HG02938 (cell line): ENCODE results near the gene TDRD9.

Experiments
- ATAC-seq: cut with Tn5 transposase; IDR thresholded peaks from one replicate; pipeline ENCODE4 v1.9.1; 2021; ENCODE audit warnings: mild to moderate bottlenecking, moderate library complexity; ENCODE audit not compliant: unreplicated experiment

TDRD9 gene

DNA sequence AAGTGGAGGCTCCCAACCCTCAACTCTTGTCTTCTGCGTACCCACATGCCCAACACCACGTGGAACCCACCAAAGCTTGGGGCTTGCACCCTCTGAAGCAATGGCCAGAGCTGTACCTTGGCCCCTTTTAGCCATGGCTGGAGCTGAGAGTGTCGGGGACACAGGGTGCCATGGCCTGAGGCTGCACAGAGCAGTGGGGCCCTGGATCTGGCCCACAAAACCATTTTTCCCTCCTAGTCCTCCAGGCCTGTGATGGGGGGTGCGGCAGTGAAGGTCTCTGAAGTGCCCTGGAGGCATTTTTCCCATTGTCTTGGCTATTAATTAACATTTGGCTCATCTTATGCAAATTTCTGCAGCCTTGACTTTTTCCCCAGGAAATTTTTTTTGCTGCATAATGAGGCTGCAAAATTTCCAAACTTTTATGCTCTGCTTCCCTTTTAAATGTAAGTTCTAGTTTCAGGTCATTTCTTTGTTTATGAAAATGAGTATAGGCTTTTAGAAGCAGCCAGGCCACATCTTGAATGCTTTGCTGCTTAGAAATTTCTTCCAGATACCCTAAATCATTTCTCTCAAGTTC, 138.6 kb downstream of the TDRD9 start:
- ATAC-seq, result no peak

DNA sequence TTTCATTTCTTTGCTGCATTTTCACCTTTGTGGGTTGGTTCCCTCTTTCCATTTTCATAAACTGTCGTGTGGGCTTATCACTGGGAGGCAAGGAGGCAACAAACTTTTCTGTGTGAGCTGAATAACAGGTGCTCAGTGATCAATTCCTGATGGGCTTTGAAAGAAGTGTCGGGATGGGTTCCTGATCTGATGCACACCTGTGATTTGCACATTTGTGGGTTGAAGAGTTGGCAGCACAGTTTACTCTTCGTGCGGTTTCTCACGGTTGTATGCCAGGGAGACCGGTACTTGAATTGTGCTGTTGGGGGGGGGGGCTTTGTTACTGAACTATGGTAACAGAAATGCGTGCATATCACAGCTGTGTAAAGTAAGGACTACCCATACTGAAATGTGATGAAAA, 141.3 kb downstream of the TDRD9 start:
- no peak for ATAC-seq

DNA sequence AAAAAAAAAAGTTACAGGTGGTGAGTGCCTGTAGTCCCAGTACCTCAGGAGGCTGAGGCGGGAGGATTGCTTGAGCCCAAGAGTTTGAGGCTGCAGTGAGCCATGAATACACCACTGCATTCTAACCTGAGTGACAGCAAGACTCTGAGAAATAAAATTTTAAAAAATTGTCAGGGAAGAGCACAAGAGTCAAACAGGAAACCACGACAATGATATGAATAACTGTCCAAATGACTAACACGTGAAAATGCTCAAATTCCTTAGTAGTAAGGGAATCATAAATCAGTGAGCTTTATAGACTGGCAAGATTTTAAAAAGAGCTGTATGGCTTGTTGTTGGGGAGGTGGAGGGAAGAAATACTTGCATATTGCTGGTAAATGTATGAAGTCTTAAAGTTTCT, 144.3 kb downstream of the TDRD9 start:
- ATAC-seq, result no peak

DNA sequence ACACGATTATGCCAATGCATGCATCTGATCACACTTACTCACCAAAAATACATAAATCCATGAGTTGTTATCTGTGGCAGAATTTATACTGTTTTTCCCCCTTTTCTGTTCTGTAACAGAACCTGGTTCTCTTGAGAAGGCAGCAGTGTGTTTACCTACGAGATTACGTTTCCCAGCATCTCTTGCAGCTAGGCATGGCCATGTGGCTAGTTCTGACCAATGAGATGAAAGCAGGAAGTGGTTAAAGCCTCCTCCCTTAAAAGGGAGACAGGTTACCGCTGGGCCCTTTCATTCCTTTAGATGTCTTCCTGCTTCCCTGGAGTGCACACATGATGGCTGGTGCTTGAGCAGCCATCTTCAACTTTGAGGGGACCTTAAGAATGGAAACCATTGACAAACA, 145.5 kb downstream of the TDRD9 start:
- ATAC-seq, result no peak

DNA sequence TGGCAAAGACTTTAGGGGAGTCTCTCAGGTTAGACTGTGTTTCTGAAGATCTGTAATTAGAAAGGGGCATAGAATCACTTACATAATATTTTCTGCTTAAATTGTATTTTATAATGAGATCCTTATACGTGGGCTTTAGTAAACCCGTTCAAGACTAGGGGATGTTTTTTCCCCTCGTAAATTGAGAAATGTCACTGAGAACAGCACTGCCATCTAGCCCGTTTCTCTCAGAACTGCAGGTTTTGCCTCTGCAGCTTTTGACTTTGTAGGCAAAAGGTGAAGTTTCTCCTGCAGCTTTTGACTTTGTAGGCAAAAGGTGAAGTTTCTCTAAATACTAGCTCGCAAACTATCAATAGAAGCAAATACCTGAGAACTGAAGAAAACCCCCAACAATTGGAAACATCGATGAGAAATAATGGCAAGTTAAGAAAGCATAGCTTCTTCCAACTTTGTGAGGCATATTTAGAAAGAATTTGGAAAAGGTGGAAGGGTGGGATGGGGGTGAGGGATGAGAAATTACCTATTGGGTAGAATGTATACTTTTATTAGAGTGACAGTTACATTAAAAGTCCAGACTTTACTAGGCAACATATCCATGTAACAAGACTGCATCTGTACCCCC, 147.4 kb downstream of the TDRD9 start:
- no peak for ATAC-seq

DNA sequence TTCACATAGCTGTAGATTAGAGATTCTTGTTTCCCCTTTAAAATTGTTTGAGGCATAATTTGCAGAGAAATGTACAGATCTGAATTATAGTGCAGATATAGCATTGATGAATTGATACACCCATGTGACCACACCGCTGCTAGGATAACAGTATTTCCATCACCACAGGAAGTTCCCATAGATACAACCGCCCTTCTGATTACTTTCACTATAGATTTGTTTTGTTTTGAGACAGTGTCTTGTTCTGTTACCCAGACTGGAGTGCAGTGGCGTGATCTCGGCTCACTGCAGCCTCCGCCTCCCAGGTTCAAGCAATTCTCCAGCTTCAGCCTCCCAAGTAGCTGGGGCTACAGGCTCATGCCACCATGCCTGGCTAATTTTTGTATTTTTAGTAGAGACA, 148.5 kb downstream of the TDRD9 start:
- no peak for ATAC-seq

DNA sequence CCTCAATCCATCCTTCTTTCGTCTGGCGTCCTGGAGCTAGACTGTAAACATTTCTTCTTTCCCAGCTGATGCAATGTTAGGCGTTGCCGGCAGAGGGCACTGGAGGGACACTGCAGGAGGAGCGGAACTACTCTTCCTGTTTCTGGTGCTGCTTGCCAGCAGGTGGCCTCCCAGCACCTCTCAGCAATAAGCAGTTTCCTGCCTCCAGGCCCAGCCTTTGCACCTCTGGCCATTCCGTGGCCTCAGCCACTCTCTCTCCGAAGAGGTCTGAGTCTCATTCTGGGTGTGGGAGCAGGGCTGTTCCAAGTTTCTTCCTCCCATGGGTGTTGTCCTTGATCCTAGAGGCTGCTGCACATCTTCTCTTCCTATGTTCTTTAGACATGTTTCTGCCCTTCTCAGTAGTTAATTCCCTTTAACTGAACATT, 149.8 kb downstream of the TDRD9 start:
- ATAC-seq, result no peak

DNA sequence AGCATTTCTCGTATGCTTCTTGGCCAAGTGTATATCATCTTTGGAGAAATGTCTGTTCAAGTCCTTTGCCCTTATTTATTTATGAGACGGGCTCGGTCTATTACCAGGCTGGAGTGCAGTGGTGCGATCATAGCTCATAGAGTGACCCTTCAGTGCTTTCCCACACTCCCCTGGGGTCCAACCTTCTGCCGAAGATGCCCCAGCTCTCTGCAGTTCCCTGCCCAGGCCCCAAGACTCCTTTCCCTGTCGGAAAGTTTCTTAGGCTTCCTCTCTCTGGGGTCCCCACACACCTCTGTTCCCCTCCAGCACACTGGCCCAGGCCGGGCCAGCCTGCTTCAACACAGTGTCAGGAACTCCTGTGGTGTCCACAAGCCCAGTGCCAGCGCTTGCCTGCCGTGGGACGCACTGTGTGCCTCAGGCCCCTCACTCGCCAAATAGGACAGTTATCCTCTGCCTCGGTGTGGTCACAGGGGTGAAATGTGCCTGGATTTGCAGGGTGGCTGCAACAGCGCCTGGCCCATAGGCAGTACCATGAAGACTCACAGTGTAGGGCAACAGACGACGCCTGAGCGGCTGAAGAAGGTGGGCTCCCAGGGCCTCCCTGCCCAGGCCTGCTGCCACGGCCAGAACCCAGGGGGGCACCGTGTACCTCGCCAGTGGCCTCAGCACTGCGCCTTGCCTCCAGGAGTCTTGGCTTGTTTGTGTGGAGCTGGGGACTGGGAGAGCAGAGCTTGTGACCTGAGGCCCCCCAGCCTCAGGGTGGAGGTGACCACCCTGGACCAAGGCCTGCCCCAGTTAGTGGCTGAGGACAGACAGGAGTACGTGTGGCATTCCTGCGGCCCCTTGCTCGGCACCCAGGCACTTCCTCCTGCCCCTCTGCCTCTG, 152.4 kb downstream of the TDRD9 start:
- no peak for ATAC-seq

DNA sequence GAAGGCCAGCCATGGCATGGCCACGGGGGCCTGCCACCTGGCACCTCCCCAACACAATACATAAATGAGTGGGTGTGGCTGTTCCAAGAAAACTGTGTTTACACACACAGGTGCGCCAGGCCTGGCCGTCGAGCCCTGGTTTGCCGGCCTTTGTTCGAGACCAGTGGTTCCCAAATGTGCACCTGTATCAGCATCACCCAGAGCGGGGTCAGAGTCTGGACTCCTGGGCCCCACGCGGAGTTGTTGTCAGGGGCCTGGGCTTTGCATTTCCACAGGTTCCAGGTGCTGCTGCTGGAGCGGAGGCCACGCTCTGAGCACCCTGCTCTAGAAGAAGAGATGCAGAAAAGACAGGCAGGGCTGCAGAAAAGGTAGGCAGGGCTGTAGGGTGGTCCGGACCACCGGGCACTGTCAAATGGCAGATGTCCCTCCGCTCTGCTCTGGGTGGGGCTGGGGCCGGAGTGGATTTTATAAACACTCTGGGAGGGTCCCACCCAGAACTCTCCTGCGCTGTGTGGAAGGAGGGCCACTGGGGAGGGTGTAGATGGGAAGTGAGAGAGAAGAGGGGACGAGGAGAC, 153.1 kb downstream of the TDRD9 start:
- ATAC-seq, result no peak

DNA sequence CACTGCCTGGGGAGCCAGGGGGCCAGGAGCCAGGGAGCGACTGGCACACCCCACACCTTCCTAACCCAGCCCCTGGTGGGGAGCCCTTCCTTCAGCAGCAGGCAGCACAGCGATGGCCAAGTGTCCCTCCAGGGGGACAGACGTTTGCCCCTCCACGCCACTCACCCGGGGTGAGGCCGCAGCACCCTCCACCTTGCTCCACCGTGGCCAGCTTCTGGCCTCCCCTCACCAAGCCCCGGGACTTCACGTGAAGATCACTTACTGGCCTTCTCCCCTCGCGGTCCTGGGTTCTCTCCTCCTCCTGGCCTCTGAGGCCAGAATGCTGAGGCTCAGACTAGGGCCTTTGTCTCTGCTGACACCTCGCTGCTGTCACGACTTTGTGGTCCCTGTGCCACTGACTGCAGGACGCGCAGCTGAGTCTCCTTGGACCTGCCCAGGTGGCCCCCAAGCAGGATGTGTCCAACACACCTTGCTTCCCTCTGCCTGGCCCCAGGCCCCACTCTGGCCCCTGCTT, 153.8 kb downstream of the TDRD9 start:
- no peak for ATAC-seq

DNA sequence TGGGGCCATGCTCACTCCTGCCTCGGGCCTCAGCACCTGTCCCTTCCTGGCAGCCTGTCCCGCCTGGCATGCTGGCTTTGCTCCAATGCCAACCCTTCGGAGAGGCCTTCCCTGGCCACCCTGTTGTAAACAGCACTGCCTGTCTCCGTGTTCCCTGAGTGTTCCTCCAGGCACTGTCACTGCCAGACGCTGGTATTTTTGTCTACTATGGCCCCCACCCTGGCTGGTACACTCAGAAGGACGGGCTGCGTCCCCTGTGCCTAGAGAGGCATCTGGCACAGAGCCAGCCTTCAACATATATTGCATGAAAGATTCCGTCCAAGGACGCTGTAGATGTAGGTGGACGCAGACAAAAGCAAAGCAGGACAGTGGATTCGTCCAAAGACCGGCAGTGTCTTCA, 154.6 kb downstream of the TDRD9 start:
- no peak for ATAC-seq

DNA sequence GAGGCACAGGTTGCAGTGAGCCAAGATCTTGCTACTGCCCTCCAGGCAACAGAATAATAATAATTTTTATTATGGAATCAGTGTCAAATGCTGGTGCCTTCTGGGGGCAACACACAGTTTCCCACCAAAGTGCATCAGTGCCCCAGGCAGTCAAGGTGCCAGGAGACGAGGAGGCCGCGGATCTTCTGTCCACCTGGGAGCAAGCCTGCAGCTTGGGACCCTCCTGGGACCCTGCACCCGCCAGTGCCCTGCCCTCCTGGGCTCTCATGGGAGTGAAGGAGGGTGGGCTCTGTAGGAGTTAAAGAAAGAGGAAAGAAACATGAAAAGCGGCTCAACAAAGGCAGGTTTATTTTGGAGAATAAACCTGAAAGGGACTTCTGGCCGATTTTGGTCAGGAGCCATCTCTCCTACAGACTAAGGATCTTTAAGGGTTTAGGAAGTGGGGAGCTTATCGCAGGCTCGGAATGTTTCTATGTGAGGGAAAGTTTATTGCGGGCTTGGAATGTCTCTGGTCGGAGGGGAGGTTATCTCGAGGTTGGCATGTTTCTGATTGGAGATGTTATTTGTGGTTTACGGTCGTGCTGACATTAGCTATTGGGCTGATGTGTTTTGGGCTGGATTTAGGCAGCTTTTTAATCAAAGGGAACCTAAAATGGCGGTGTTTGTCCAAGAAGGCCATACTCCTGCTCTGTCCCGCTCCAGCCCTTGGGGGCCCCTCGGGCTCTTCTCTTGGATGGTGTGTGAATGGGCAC, 156.2 kb downstream of the TDRD9 start:
- no peak for ATAC-seq

DNA sequence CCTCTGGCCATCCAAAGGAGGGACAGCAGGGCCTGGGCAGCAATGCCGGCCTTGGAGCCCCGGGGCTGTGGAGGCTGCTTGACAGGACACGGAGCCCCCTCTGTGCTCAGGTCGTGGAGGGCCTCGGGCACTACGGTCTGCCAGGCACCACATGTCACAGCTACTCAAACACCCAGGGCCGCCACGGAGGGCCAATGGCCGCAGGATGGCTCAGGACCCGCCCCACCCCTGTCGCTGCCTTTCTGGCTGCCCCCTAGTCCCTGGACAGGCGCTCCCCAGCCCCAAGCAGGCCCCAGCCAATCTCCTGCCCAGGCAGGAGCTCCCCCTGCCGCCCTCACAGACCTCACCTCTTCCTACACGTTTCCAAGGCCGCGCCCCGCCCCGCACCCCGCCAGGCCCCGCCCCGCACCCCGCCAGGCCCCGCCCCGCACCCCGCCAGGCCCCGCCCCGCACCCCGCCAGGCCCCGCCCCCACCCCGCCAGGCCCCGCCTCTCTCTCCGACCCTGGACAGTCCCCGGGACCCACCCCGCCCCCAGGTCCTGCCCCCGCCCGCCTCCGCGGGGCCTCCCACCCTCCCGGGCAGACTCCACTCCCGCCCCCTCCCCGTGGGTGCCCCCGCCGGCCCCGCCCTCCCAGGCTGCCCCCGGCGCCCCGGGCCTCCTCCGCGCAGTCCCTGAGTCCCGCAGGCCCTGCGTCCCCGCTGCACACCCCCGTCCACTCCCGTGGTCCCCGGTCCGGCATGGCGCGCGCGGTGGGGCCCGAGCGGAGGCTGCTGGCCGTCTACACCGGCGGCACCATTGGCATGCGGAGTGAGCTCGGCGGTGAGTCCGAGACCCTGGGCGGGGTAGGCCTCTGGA, 157.0 kb downstream of the TDRD9 start, which contains the start of gene ASPG:
TSS of gene ASPG (plus strand) at position 669 of the 857 bp plus-strand sequence. CDS start at position 740, 71 bp downstream.
- no peak for ATAC-seq

DNA sequence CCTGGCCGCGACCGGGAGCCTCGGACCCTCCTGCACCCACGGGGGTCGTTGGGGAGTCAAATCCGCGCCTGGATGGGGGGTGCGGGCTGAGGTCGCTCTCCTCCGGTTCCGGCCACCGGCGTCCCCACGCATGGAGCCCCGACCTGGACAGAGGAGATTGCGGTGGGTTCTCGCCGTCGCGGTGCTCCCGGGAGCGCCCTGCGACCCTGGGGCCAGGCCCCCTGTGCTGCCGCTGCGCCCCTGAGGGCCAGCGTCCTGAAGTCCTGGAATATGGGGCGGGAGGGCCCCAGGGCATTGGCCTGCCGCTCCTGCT, 157.6 kb downstream of the TDRD9 start:
- no peak for ATAC-seq

DNA sequence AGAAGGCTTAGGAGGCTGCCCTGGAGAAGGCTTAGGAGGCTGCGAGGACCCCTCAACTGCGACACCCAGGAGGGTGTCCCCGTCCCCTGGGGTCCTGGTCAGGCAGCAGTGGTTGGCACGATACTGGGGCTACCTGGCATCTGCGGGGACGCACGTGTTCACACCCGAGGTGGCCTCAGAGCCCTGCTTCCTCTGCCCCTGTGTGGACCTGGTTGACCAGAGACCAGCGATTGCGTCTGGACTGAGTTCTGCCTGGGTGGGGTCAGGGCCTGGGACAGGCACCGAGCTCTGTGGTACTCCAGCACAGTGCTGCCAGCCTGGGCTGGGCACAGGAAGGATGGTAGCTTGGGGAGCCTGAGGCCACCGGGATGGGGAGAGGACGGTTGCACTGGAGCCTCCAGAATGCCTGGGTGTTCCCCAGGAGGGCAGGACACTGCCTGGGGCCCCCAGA, 158.0 kb downstream of the TDRD9 start:
- no peak for ATAC-seq

DNA sequence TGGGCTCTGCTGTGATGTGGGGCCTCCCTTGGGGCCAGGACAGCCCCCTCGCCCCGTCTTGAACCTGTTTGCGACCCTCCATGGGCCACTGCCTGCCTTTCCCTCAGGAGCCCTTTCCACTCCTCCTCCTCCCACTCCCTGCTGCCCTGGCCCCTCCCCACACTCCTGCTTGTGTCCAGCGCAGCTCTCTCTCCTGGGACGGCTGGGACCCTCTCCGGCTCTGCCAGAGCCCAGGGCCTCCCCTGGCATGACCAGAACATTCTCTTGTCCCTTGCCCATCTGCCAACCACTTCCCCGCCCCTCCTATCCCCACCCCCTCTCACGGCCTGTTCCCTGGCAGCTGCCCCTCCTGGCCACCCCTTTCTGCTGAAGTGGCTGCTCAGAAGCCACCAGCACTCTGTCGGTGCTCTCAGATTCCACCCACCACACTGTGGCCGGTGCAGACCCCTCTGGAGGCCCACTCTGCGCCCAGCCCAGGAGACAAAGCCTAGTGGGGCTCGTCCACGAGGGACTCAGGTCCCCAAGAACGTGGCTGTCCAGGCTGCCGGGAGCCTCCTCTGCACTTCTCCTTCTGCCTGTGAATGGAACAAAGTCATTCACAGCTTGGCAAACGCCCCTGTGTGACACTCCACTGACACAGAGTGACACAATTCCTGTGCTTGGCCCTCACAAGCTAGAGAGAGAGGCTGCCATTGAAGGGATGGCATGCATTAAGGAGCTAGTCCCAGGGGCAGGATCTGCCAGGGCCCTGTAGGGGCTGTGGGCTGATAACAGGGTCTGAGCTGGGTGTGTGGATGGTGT, 158.6 kb downstream of the TDRD9 start:
- no peak for ATAC-seq

DNA sequence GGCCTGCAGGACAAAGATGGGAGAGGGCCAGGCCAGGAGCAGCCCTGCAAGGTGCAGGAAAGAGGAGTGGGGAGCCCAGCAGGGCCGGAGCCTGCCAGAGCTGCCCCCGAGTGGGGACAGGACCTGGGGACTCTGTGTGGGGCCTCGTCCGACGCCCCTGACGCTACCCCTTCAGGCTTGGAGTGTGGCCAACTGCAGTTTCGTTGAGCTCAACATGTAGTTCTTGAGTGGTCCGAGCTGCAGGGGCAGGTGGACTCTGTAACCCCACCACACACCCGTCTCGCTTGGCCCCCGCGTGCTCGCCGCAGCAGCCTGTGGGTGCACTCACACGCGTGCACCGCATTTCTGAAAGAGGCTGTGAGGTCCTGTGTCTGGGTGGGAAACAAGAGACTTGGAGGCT, 159.2 kb downstream of the TDRD9 start:
- ATAC-seq, result no peak

DNA sequence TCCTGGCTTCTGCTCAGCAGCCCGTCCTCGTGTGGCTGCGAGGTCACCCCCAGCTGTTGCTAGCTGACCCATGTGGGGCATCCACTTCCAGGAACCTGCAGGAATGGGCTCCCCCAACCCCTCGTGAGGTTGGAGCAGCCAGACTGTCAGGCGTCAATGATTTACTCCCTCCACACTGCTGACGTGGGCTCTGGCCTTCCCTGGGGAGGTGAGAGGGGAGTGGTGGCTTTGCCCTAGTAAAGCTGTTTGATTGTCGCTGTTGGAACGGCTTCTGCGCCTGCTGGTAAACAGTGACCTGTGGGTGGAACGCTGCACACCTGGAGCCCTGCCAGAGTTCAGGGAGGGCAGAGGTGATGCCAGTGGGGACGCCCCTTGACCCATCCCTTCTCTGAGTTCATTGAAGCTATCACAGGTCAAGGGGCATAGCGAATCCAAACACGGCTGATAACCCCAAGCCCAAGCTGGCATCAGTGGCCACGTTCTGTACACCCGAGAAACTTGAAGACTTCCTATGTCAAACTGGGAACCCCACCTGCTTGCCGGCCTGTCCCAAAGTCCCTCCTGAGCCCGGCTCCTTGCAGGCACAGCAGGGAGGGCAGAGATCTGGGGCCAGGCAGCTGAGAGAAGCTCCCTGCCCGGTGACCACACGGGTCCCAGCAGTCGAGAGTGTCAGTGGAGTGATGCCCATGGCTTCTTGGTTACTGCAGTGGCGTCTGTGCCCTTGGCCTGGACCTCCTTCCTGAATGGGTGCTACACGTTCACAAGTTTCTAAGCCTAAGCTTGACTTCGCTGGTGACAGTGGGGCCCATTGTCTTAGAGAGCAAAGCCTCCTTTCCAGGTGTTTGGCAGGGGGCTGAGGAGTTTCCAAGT, 160.0 kb downstream of the TDRD9 start:
- ATAC-seq, result no peak
